Breast epithelium (tissue), 3 donors: ENCODE measurements around the gene TOR3A.
"Not testable (repeated sequence)": the region's sequence is repeated elsewhere in the genome, so short reads cannot be mapped to it uniquely, and the experiment has no call there.

Experiments used
- CTCF ChIP-seq, 3 donors: fragments of 450-650 bp; IDR thresholded peaks; one replicate each; pipeline ENCODE4 v1.5.1; 2016 to 2017; ENCODE audit warnings: antibody characterized with exemption in 3 of 3, mild to moderate bottlenecking in 3 of 3, moderate library complexity in 3 of 3
- POLR2A ChIP-seq: fragments of 450-650 bp; IDR thresholded peaks from one replicate; pipeline ENCODE4 v1.6.1; 2016; ENCODE audit warnings: antibody characterized with exemption, mild to moderate bottlenecking, moderate library complexity

DNA sequence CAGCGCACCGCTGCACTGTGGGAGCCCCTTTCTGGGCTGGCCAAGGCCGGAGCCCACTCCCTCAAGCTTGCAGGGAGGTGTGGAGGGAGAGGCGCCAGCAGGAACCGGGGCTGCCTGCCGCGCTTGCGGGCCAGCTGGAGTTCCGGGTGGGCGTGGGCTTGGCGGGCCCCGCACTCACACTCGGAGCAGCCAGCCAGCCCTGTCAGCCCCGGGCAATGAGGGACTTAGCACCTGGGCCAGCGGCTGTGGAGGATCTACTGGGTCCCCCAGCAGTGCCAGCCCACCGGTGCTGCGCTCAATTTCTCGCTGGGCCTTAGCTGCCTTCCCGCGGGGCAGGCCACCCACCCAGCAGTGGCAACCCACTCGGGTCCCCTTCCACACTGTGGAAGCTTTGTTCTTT, 56.9 kb downstream of the TOR3A start:
- not testable (repeated sequence) for TF ChIP-seq CTCF (IDR thresholded peaks at IDR 0.05); POLR2A
